Pancreas (tissue), 10 donors: Measurements from ENCODE around the gene TRAF2. TPM values are rescaled to one million over a fixed set of nuclear protein-coding genes. Genes with fewer than 3 reads are reported as not detected.
"Not testable (repeated sequence)": the region's sequence is repeated elsewhere in the genome, so short reads cannot be mapped to it uniquely, and the experiment has no call there.

Source experiments
- ATAC-seq, 4 donors: fragments of 200-7000 bp; cut with Tn5 transposase; one replicate each; pipeline versions ENCODE4 v1.8.0 to v1.9.1; 2020; ENCODE audit warnings: mild to moderate bottlenecking in 4 of 4, moderate library complexity in 4 of 4
- DNase-seq, 6 donors: peaks; one replicate each; pipeline ENCODE4 v3.0.0-alpha.2; 2020
- FAIRE-seq: peaks from 2 replicates; lab custom pipeline; 2012; peaks lifted over from hg19 to GRCh38; lab: Jason Lieb, UNC
- H3K27ac ChIP-seq, 4 donors: fragments of 200-600 bp; sonication (generic); 1 replicate in 3 of 4; 2 replicates in 1 of 4; pipeline versions ENCODE4 v1.5.0 to v1.8.0; 2020
- H3K27me3 ChIP-seq, 4 donors: fragments of 200-600 bp; one replicate each; pipeline ENCODE4 v1.8.0; 2021
- H3K36me3 ChIP-seq, 3 donors: fragments of 200-600 bp; sonication (generic) in 1 of 3; one replicate each; pipeline versions ENCODE4 v1.5.0 to v1.8.0; 2020 to 2021
- H3K4me1 ChIP-seq, 3 donors: fragments of 200-600 bp; one replicate each; pipeline ENCODE4 v1.8.0; 2021
- H3K4me3 ChIP-seq, 4 donors: fragments of 200-600 bp; sonication (generic) in 2 of 4; one replicate each; pipeline versions ENCODE4 v1.5.0 to v1.8.0; 2020 to 2021
- H3K9me3 ChIP-seq, 4 donors: fragments of 200-600 bp; one replicate each; pipeline ENCODE4 v1.8.0; 2021
- CTCF ChIP-seq, 4 donors: fragments of 200-600 bp; sonication (generic) in 3 of 4; IDR thresholded peaks; one replicate each; pipeline versions ENCODE4 v1.5.0 to v1.8.0; 2021; ENCODE audit warnings: antibody characterized with exemption in 4 of 4
- WGBS, 2 donors: extraction: QIAGEN DNeasy Blood & Tissue Kit; methylation state at CpG; one replicate each; pipeline ENCODE4 v1.1.7; 2013; 5-methylcytosine and 5-hydroxymethylcytosine counted together
- intact Hi-C, 3 donors: fragments of 100-400 bp; cut with DNase I; formaldehyde crosslinking; loops; one replicate each; pipeline versions ENCODE4 v1.11.1 to v1.14.2; 2022
- polyA plus RNA-seq, 2 donors: library from polyadenylated mRNA; stranded (reverse); fragments of 200-250 nt; gene quantifications; one replicate each; pipeline ENCODE4 v1.2.3, GENCODE V29; 2013
- total RNA-seq, 6 donors: library from RNA; stranded (reverse); fragmentation: NEBNext Ultra II Directional in 4 of 6; extraction: Animal tissue kit (Norgen Biotek cat#: 25700) in 4 of 6; gene quantifications; one replicate each; pipeline versions ENCODE4 v1.2.1 to v1.2.4, GENCODE V29; 2021 to 2023
- donor health status: healthy with polysubstance abuse.
- donor health status: DM: no; HTN: no; CAD: no; lungs with moderate emphysema.
- donor health status: DM: no; HTN: no; CAD: no.
- donor health status: control.
- donor health status: control.
- donor health status: Bipolar disorder and iron deficiency.
- donor health status: DM: yes; HTN: yes; CAD: no.
- donor health status: DM: no; HTN: no; CAD: no.
- donor health status: DM: no; HTN: no; CAD: no.
- donor health status: DM: yes; HTN: yes; CAD: no.

The TRAF2 gene
- total and polyA plus RNA-seq, 8 donors, result 4.8 to 14.4 (median 8.2) TPM

DNA sequence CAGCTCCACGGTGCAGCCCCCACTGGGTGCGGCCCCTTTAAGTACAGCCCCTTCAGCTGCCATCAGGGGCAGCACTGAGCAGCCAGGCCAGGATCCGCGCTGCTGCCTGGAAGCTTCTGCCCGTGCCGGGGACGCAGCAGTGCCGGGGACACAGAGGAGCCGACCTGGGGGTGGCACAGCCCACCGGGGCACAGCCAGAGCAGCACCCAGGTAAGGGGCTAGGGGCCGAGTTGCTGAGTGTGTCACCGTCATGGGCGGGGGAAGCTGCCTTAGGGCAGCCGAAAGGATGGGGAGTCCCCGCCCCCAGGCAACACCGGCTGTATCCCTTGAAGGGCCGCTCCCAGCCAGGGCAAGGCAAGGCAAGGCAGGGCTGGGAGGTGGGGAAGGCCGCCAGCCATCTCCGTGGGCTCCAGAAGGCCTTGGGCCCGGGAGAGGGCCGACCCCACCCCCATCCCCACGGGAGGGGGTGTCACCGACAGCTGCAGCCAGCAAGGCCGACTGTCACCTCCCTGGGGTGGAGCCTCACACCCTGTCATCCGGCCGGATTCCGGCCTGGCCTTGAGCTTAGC, 43.9 kb upstream of the TRAF2 start, which contains the start of gene AJM1:
AJM1 (plus strand) TSS at position 99 of the 569 bp plus-strand sequence. CDS start 1,937 bp downstream, outside the sequence.
- not testable (repeated sequence) for FAIRE-seq, H3K9me3 ChIP-seq, H3K27me3 ChIP-seq
- peak; percentile 77 to 89 (median 84) for TF ChIP-seq CTCF (IDR thresholded peaks at IDR 0.05)
- Histone ChIP-seq H3K4me1 (peaks cover 21 to 32% (median 26%) of the 10 kb centered on the region in 3 donors), H3K4me3 (peak within 1 kb of the TSS in 3 of 4 donors; percentile 18 to 46 (median 25)), H3K27ac (peak within 1 kb of the TSS; percentile 70 to 79 (median 76)), H3K36me3 (peaks cover 0 to 12% (median 0%) of the 10 kb centered on the region in 3 donors)
- peak; percentile 69 to 82 (median 72) for ATAC-seq
- 1 to 2% methylated on average over 23 to 25 of the region's 27 CpGs for WGBS, 2 donors
- peak; percentile 66 to 94 (median 86) for DNase-seq
- intact Hi-C loops, result loop anchor here in 2 of 3 donors (10.0 kb wide), 2 partner anchors 48 to 102 kb away; partner anchors contain the start of genes C8G (in 1 of the 2), CCDC183 (in 1 of the 2), FBXW5 (in 1 of the 2) and TMEM141 (in 1 of the 2)

DNA sequence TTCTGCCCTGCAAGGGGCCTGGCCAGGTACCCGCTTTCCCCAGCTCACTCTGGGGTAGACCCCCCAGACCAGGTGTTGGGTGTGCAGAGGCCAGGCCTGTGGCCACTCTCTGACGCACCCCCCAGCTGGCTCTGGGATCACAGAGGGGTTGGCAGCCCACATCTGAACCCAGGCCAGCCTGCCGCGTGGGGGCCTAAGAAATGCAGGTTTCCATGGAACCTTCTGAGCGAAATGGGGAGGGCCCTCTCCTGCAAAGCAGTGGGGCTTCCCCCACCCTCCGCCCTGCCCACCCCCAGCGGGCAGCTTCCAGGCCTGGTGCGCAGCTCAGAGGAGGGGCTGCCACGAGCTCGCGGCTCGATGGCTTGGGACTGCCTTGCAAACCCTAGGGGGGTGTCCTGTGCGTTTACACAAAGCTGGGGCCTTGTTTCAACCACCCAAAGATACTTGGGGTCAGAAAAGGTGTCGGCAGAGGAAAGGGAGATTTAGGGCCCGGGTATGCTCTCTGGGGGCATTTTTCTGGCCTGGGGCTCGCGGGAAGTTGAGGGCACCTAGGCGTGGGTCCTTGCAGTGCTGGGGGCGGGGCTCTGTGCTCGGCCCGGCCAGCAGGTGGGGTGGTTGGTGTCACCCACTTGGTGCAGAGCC, 43.0 kb upstream of the TRAF2 start:
- Histone ChIP-seq H3K4me3 (peak overlapping the region in 1 of 4 donors; percentile 46), H3K27ac (peak overlapping the region in 3 of 4 donors; percentile 46 to 79 (median 78)), H3K36me3 (peaks cover 0 to 12% (median 0%) of the 10 kb centered on the region in 3 donors), H3K4me1 (peaks cover 21 to 32% (median 26%) of the 10 kb centered on the region in 3 donors)
- ATAC-seq, result peak in 1 of 4 donors; percentile 7
- DNase-seq, result peak in 1 of 6 donors; percentile 68
- not testable (repeated sequence) for FAIRE-seq, H3K27me3 ChIP-seq, H3K9me3 ChIP-seq
- 5 to 13% methylated on average over 10 to 21 of the region's 21 CpGs for WGBS, 2 donors
- intact Hi-C loops, result loop anchor here in 2 of 3 donors (10.0 kb wide), 2 partner anchors 48 to 102 kb away; partner anchors contain the start of genes C8G (in 1 of the 2), CCDC183 (in 1 of the 2), FBXW5 (in 1 of the 2) and TMEM141 (in 1 of the 2)

- H3K27me3 ChIP-seq, ATAC-seq, FAIRE-seq, H3K9me3 ChIP-seq: not testable (repeated sequence)
- peak in 3 of 6 donors; percentile 69 to 82 (median 73) for DNase-seq
- peak; percentile 22 to 66 (median 57) for TF ChIP-seq CTCF (IDR thresholded peaks at IDR 0.05)
- 32 to 39% methylated on average over 61 to 99 of the region's 99 CpGs for WGBS, 2 donors
- peaks cover 0 to 10% (median 0%) of the 10 kb centered on the region in 3 donors for H3K36me3 ChIP-seq
- H3K4me3 ChIP-seq, result peak overlapping the region in 1 of 4 donors; percentile 46
- peak overlapping the region in 3 of 4 donors; percentile 46 to 79 (median 78) for H3K27ac ChIP-seq
- intact Hi-C loops, result loop anchor here in 2 of 3 donors (10.0 kb wide), 2 partner anchors 49 to 101 kb away; partner anchors contain the start of genes C8G (in 1 of the 2), CCDC183 (in 1 of the 2), FBXW5 (in 1 of the 2) and TMEM141 (in 1 of the 2)
- peaks cover 21 to 32% (median 26%) of the 10 kb centered on the region in 3 donors for H3K4me1 ChIP-seq
These were observed 42.2 kb upstream of the TRAF2 start for GRCh38 chr9:136843801-136844740.

DNA sequence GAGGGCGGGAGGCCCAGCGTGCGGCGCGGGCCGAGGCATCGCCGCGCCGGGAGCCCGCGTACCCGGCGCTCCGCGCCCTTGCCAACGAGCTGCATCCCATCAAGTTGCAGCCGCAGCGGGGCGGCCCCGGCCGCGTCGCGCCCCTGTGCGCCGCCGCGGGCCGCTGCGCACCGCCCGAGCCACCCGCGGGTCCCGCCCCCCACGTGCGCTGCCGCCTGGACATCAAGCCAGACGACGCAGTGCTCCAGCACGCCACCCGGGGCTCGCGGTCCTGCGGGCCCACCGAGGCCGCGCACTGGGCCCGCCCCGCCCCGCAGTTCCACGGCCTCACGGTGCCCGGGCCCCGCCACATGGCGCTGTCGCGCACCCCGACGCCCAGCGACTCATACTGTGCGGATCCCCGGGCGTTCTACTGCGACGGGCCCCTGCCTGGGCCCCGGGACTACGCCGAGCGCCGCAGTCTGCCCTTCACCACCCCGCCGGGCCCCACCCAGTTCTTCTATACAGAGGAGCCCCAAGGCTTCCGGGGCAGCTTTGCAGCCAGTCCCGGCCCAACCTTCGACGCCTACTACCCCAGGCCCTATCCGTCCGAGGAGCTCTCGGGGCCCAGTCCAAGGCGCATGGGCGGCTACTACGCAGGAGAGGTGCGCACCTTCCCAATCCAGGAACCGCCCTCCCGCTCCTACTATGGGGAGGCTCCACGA, 41.4 kb upstream of the TRAF2 start:
- Histone ChIP-seq H3K4me3 (no peak overlapping the region), H3K4me1 (peaks cover 21 to 35% (median 27%) of the 10 kb centered on the region in 3 donors), H3K9me3 (no peaks in the 10 kb centered on the region), H3K36me3 (peaks cover 0 to 2% (median 0%) of the 10 kb centered on the region in 3 donors), H3K27ac (no peak overlapping the region), H3K27me3 (no peaks in the 10 kb centered on the region)
- TF ChIP-seq CTCF (IDR thresholded peaks at IDR 0.05), result no peak
- ATAC-seq, result no peak
- DNase-seq, result no peak
- intact Hi-C loops, result loop anchor here in 2 of 3 donors (10.0 kb wide), 2 partner anchors 50 to 100 kb away; partner anchors contain the start of genes C8G (in 1 of the 2), CCDC183 (in 1 of the 2), FBXW5 (in 1 of the 2) and TMEM141 (in 1 of the 2)
- WGBS, 2 donors, result 69 to 74% methylated on average over 65 to 88 of the region's 88 CpGs
- no peak for FAIRE-seq
